ENCODE results near the gene NOX5.
"Not testable (repeated sequence)": the region's sequence is repeated elsewhere in the genome, so short reads cannot be mapped to it uniquely, and the experiment has no call there.

NOX5 gene

GRCh38 chr15:69058830-69059556, 44.5 kb downstream of the NOX5 start:
- peak; percentile 32 for DNase-seq (ENCODE audit: low read depth)

GRCh38 chr15:69059557-69059943, 45.1 kb downstream of the NOX5 start:
- DNase-seq (ENCODE audit: low read depth) = no peak

GRCh38 chr15:69060041-69060481, 45.6 kb downstream of the NOX5 start:
- no peak for DNase-seq (ENCODE audit: low read depth)

GRCh38 chr15:69060744-69061143, 46.2 kb downstream of the NOX5 start:
- DNase-seq (ENCODE audit: low read depth) = no peak

- DNase-seq (ENCODE audit: low read depth) = no peak
Measured at GRCh38 chr15:69061414-69061842, 46.9 kb downstream of the NOX5 start.

- DNase-seq (ENCODE audit: low read depth) = no peak
Measured at GRCh38 chr15:69064649-69065048, 50.2 kb downstream of the NOX5 start.

GRCh38 chr15:69066007-69066995, 51.8 kb downstream of the NOX5 start:
- DNase-seq (ENCODE audit: low read depth) = no peak

GRCh38 chr15:69067296-69067695, 52.8 kb downstream of the NOX5 start:
- no peak for DNase-seq (ENCODE audit: low read depth)

- no peak for DNase-seq (ENCODE audit: low read depth)
Measured at GRCh38 chr15:69068157-69068556, 53.7 kb downstream of the NOX5 start.

- not testable (repeated sequence) for DNase-seq (ENCODE audit: low read depth)
Measured at GRCh38 chr15:69069290-69069689, 54.8 kb downstream of the NOX5 start.

GRCh38 chr15:69069996-69070395, 55.5 kb downstream of the NOX5 start:
- no peak for DNase-seq (ENCODE audit: low read depth)

- DNase-seq (ENCODE audit: low read depth) = no peak
Measured at GRCh38 chr15:69070396-69070795, 55.9 kb downstream of the NOX5 start.

- no peak for DNase-seq (ENCODE audit: low read depth)
Measured at GRCh38 chr15:69071260-69071659, 56.8 kb downstream of the NOX5 start.

- no peak for DNase-seq (ENCODE audit: low read depth)
Measured at GRCh38 chr15:69072906-69073305, 58.4 kb downstream of the NOX5 start.

- no peak for DNase-seq (ENCODE audit: low read depth)
Measured at GRCh38 chr15:69074001-69074842, 59.7 kb downstream of the NOX5 start.

- DNase-seq (ENCODE audit: low read depth) = no peak
Measured at GRCh38 chr15:69074843-69075224, 60.3 kb downstream of the NOX5 start.

- no peak for DNase-seq (ENCODE audit: low read depth)
Measured at GRCh38 chr15:69075440-69075839, 60.9 kb downstream of the NOX5 start.

- no peak for DNase-seq (ENCODE audit: low read depth)
Measured at GRCh38 chr15:69076756-69077155, 62.3 kb downstream of the NOX5 start.

- no peak for DNase-seq (ENCODE audit: low read depth)
Measured at GRCh38 chr15:69078638-69079037, 64.1 kb downstream of the NOX5 start.

GRCh38 chr15:69080295-69081248, 66.1 kb downstream of the NOX5 start:
- DNase-seq (ENCODE audit: low read depth) = no peak

Data from T-helper 22 cell (primary cell).